GM12878 (cell line): ENCODE measurements around the gene PNMA6F. TPM values are rescaled to one million over a fixed set of nuclear protein-coding genes. Genes with fewer than 3 reads are reported as not detected.

Experiments used
- ATAC-seq: fragments of 200-7000 bp; cut with Tn5 transposase; 3 replicates; pipeline ENCODE4 v1.9.1; 2020; ENCODE audit warnings: mild to moderate bottlenecking, moderate library complexity
- BruUV-seq: library from RNA; stranded (reverse); fragments of 400-500 nt; replicated peaks from 2 replicates; lab custom pipeline; 2021; lab: Mats Ljungman, UMichigan
- CTCF ChIA-PET: fragments of 300-600 bp; sonication (Branson Sonifier 250); formaldehyde crosslinking; extraction: SDS; loops from one replicate; lab custom pipeline; 2021; ENCODE audit warnings: inconsistent platforms; lab: Yijun Ruan, JAX
- POLR2A ChIA-PET: fragments of 350-600 bp; formaldehyde crosslinking; extraction: SDS; loops from one replicate; lab custom pipeline; 2021; ENCODE audit warnings: inconsistent platforms; lab: Charles Lee
- RAD21 ChIA-PET: fragments of 300-600 bp; sonication (Branson Sonifier 250); formaldehyde crosslinking; loops from one replicate; lab custom pipeline; 2023; ENCODE audit warnings: antibody characterized with exemption; ENCODE audit not compliant: unreplicated experiment; lab: Charles Lee
- SMC1A ChIA-PET: fragments of 300-600 bp; sonication (Branson Sonifier 250); formaldehyde crosslinking; loops from one replicate; lab custom pipeline; 2023; ENCODE audit not compliant: unreplicated experiment, uncharacterized antibody; lab: Charles Lee
- DNase-seq: peaks from one replicate; pipeline ENCODE4 v3.0.0-alpha.2; 2011; ENCODE audit warnings: low read depth, low spot score
- FAIRE-seq: peaks from 3 replicates; lab custom pipeline; 2011; peaks lifted over from hg19 to GRCh38; lab: Jason Lieb, UNC
- H2AFZ ChIP-seq: 2 replicates; pipeline ENCODE4 v1.6.0; 2011; ENCODE audit warnings: low read depth, low read length, control low read depth; ENCODE audit not compliant: control insufficient read depth
- H3K27ac ChIP-seq: 2 replicates; pipeline ENCODE4 v1.5.1; 2011; ENCODE audit warnings: control low read depth; ENCODE audit not compliant: control insufficient read depth, insufficient read depth
- H3K27me3 ChIP-seq, 2 experiments: replicated peaks in 1 of 2; 2 replicates each; pipeline versions ENCODE4 v1.6.0 to v1.6.1; 2011; ENCODE audit warnings: low read length in 1 of 2; ENCODE audit not compliant: control insufficient read depth in 2 of 2, insufficient read depth in 2 of 2
- H3K36me3 ChIP-seq, 2 experiments: 2 replicates each; pipeline ENCODE4 v1.5.1; 2011; ENCODE audit warnings: low read length in 1 of 2; ENCODE audit not compliant: control insufficient read depth in 2 of 2, insufficient read depth in 2 of 2
- H3K4me1 ChIP-seq: 2 replicates; pipeline ENCODE4 v1.6.1; 2011; ENCODE audit warnings: mild to moderate bottlenecking, low read length, moderate library complexity, mixed read lengths; ENCODE audit not compliant: control insufficient read depth, insufficient read depth
- H3K4me2 ChIP-seq: 2 replicates; pipeline ENCODE4 v1.6.0; 2011; ENCODE audit warnings: control low read depth; ENCODE audit not compliant: control insufficient read depth, insufficient read depth
- H3K4me3 ChIP-seq: fragments of 200-600 bp; sonication (generic); 2 replicates; pipeline ENCODE4 v1.5.1; 2016
- H3K79me2 ChIP-seq: 2 replicates; pipeline ENCODE4 v1.6.0; 2011; ENCODE audit warnings: low read length; ENCODE audit not compliant: control insufficient read depth, insufficient read depth
- H3K9ac ChIP-seq: 2 replicates; pipeline ENCODE4 v1.8.0; 2011; ENCODE audit warnings: low read length, control low read depth, mixed read lengths; ENCODE audit not compliant: control insufficient read depth, insufficient read depth
- H3K9me3 ChIP-seq: replicated peaks from 3 replicates; pipeline ENCODE4 v1.5.1; 2011; ENCODE audit warnings: mild to moderate bottlenecking, low read length; ENCODE audit not compliant: control insufficient read depth, insufficient read depth
- H4K20me1 ChIP-seq: 2 replicates; pipeline ENCODE4 v1.6.0; 2011; ENCODE audit not compliant: control insufficient read depth, insufficient read depth
- CTCF ChIP-seq, 3 experiments: IDR thresholded peaks in 2 of 3; conservative IDR thresholded peaks in 1 of 3; 2 replicates each; pipeline ENCODE4 v1.5.1; 2011; ENCODE audit warnings: low read depth in 3 of 3, low read length in 3 of 3, mild to moderate bottlenecking in 3 of 3, control low read depth in 2 of 3, moderate library complexity in 2 of 3, inconsistent platforms in 1 of 3, mixed read lengths in 1 of 3; ENCODE audit not compliant: control insufficient read depth in 2 of 3, insufficient read depth in 1 of 3; ENCODE audit errors: extremely low read depth in 1 of 3
- IKZF1 ChIP-seq: fragments of 450-650 bp; conservative IDR thresholded peaks from 2 replicates; pipeline ENCODE4 v1.6.1; 2017; ENCODE audit warnings: antibody characterized with exemption, mild to moderate bottlenecking
- NR2C2 ChIP-seq: IDR thresholded peaks from 2 replicates; pipeline ENCODE4 v1.6.1; 2011; ENCODE audit warnings: borderline replicate concordance, low read depth; ENCODE audit not compliant: control insufficient read depth, insufficient read length
- PKNOX1 ChIP-seq: fragments of 450-650 bp; IDR thresholded peaks from 2 replicates; pipeline ENCODE4 v1.6.1; 2016; ENCODE audit warnings: mild to moderate bottlenecking
- PRDM15 ChIP-seq: fragments of 450-650 bp; formaldehyde crosslinking; IDR thresholded peaks from 2 replicates; pipeline ENCODE4 v1.4.0; 2020; ENCODE audit warnings: mild to moderate bottlenecking, moderate library complexity
- USF1 ChIP-seq: IDR thresholded peaks from 2 replicates; pipeline ENCODE4 v1.6.1; 2011; ENCODE audit warnings: borderline replicate concordance, low read depth, mild to moderate bottlenecking, moderate library complexity, mixed read lengths, low read length; ENCODE audit not compliant: insufficient read depth; ENCODE audit errors: extremely low read length
- ZNF622 ChIP-seq: fragments of 450-650 bp; IDR thresholded peaks from 2 replicates; pipeline ENCODE4 v1.6.1; 2017; ENCODE audit warnings: mild to moderate bottlenecking, inconsistent platforms
- WGBS: methylation state at CpG from one replicate; pipeline ENCODE4 v1.1.6; 2016; ENCODE audit warnings: low lambda C conversion rate; ENCODE audit not compliant: insufficient replicate concordance, insufficient coverage; ENCODE audit errors: missing lambda C conversion rate; 5-methylcytosine and 5-hydroxymethylcytosine counted together
- in situ Hi-C: fragments of 300-500 bp; cut with MboI; formaldehyde crosslinking; loops from 9 replicates; pipeline ENCODE4 v1.14.3; 2018; ENCODE audit warnings: mixed read lengths
- intact Hi-C: fragments of 100-400 bp; cut with micrococcal nuclease; formaldehyde crosslinking; loops from one replicate; pipeline ENCODE4 v1.14.2; 2022; ENCODE audit not compliant: unreplicated experiment
- polyA plus RNA-seq, 11 experiments: library from polyadenylated mRNA; depleted of rRNA in 4 of 11; unstranded in 6 of 11; stranded (reverse) in 5 of 11; fragments of >200 nt; fragmentation: Nextera tagmentation in 4 of 11; fragmentation: Illumina TruSeq in 1 of 11; extraction: Ambion mirVana in 4 of 11; extraction: Trizol in 1 of 11; gene quantifications; 1 replicate in 1 of 11; 2 replicates in 10 of 11; pipeline versions ENCODE4 v1.2.1 to v1.2.3, GENCODE V29; 2011 to 2016; ENCODE audit warnings: inconsistent platforms in 2 of 11, missing spikeins in 2 of 11, low read depth in 1 of 11
- total RNA-seq, 4 experiments: library from RNA; depleted of rRNA in 3 of 4; stranded (reverse); fragments of >200 nt in 3 of 4; fragmentation: Illumina TruSeq in 1 of 4; extraction: Trizol in 1 of 4; gene quantifications; 2 replicates each; pipeline versions ENCODE4 v1.2.1 to v1.2.3, GENCODE V29; 2013 to 2021

Gene PNMA6F
- total and polyA plus RNA-seq, 10 of the 15 experiments (the other 5 are each of a cell fraction or from before 2014, with no cell fraction given), result not detected

- no peak for TF ChIP-seq PRDM15 (CRISPR knock-in tag)
- no peak for TF ChIP-seq NR2C2
- no peak for TF ChIP-seq ZNF622
Observed at GRCh38 chrX:153305972-153306371, 15.6 kb downstream of the PNMA6F start (continued).

GRCh38 chrX:153304988-153305736 lies 16.4 kb downstream of the PNMA6F start:
- no peak overlapping the region for H3K9ac ChIP-seq
- no peak overlapping the region for H3K4me3 ChIP-seq
- CTCF ChIA-PET, result no interaction called here
- SMC1A ChIA-PET, result no interaction called here
- H3K4me1 ChIP-seq, result no peaks in the 10 kb centered on the region
- RAD21 ChIA-PET, result no interaction called here
- no peaks in the 10 kb centered on the region for H3K27me3 ChIP-seq
- POLR2A ChIA-PET, result no interaction called here
- WGBS, result 24% methylated on average over 9 of the region's 9 CpGs
- no TSS peak for BruUV-seq
- H3K36me3 ChIP-seq, result no peaks in the 10 kb centered on the region
- DNase-seq, result no peak
- no peaks in the 10 kb centered on the region for H4K20me1 ChIP-seq
- no peak for TF ChIP-seq IKZF1
- 0 out of 2 replicates have a peak, but pooled peaks have one; percentile 13 for TF ChIP-seq PKNOX1
- TF ChIP-seq CTCF (IDR thresholded peaks at IDR 0.05 in 2 of 3, conservative IDR thresholded peaks at IDR 0.05 in 1 of 3; ENCODE audit: control insufficient read depth in 2 of 3, extremely low read depth in 1 of 3, insufficient read depth in 1 of 3, low read depth in 3 of 3, low read length in 3 of 3), result no peak
- no peak for TF ChIP-seq USF1
- TF ChIP-seq, all 136 proteins: peak for 1
- Histone ChIP-seq H3K9me3 (no peaks in the 10 kb centered on the region), H3K79me2 (no peaks in the 10 kb centered on the region), H3K4me2 (no peak overlapping the region), H3K27ac (no peak overlapping the region), H2AFZ (no peak overlapping the region)
- FAIRE-seq (no peak), ATAC-seq (no peak)
- in situ Hi-C loops (loop anchor here (25.0 kb wide), 1 partner anchor 143 kb away; no protein-coding TSS in a partner anchor), intact Hi-C loops (no loop called here)
